LNCaP clone FGC (cell line): Measurements from ENCODE around the gene XPO5.
A peak's percentile ranks its signal among the peaks of the same experiment; 100 is the strongest.

Source experiments
- DNase-seq: peaks from one replicate; pipeline ENCODE4 v3.0.0-alpha.2; 2011; ENCODE audit warnings: low read depth
- H3K4me3 ChIP-seq: 2 replicates; pipeline ENCODE4 v1.5.1; 2011; ENCODE audit warnings: mild to moderate bottlenecking, low read depth, low read length, control low read depth
- TF ChIP-seq, protein P1 (sequence below): IDR thresholded peaks from 2 replicates; pipeline ENCODE4 v1.5.1; 2012; ENCODE audit warnings: mild to moderate bottlenecking; ENCODE audit not compliant: control insufficient read depth, insufficient read depth; ENCODE audit errors: extremely low read depth

The XPO5 gene

DNA sequence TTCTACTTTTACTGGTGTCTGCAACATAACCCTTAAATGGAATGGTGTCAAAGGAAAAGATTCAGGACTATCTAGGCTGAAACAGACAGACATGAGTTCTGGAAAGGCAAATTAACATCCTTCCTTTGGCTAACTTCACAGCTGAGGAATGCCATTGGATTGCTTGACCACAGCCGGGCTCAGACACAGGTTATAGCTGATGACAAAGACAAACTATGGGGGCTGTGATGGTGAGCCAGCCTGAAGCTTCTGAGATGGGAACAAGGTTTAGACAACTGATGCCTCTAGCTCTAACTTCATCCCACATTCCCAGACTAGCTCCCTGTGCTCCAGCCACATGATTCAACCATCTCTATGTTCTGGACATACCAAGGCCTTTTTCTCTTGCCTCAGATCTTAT lies 43.6 kb downstream of the XPO5 start:
- H3K4me3 ChIP-seq: no peak overlapping the region
- DNase-seq: no peak
- TF ChIP-seq, protein P1, sequence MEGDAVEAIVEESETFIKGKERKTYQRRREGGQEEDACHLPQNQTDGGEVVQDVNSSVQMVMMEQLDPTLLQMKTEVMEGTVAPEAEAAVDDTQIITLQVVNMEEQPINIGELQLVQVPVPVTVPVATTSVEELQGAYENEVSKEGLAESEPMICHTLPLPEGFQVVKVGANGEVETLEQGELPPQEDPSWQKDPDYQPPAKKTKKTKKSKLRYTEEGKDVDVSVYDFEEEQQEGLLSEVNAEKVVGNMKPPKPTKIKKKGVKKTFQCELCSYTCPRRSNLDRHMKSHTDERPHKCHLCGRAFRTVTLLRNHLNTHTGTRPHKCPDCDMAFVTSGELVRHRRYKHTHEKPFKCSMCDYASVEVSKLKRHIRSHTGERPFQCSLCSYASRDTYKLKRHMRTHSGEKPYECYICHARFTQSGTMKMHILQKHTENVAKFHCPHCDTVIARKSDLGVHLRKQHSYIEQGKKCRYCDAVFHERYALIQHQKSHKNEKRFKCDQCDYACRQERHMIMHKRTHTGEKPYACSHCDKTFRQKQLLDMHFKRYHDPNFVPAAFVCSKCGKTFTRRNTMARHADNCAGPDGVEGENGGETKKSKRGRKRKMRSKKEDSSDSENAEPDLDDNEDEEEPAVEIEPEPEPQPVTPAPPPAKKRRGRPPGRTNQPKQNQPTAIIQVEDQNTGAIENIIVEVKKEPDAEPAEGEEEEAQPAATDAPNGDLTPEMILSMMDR: no peak

- TF ChIP-seq, protein P1: no peak
- H3K4me3 ChIP-seq: no peak overlapping the region
- peak; percentile 11 for DNase-seq
These were observed 51.3 kb downstream of the XPO5 start for GRCh38 chr6:43524483-43524961.

GRCh38 chr6:43523284-43523683 lies 52.6 kb downstream of the XPO5 start:
- no peak overlapping the region for H3K4me3 ChIP-seq

DNA sequence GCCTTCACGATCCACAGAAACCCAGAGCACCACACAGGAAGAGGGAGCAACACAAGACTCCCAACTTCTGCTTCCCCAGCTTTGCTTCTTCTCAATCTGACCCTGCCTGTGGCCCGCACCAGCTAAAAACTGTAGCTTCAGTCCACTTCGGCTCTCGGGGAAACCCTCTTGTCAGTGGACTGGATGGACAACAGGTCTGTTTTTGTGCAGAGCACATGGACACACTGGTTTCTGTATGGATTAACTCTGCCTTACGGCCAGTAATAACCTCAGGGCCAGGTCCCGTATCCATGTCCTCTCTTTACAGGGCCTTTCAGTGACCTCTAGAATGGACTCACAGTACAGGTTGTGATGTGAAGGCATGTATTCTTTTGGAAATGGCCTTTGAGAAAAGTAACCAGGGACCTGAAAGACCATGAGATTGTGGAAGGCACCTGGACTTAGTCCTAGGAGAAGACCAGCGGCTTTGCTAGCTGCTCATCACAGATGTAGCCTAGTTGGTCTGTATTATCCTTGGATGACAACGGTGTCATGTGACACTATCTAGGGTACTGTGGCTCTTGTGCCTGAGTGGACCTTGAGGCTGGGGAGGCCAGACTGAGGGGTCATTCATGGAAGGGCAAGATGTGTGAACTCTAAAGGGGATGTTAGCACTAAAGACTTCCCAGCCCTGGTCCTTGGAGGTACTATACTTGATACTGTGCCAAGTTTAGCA lies 53.1 kb downstream of the XPO5 start:
- no peak overlapping the region for H3K4me3 ChIP-seq
- no peak for DNase-seq
- TF ChIP-seq, protein P1: no peak

More at GRCh38 chr6:43523284-43523683, 52.6 kb downstream of the XPO5 start:
- TF ChIP-seq, protein P1: no peak
- no peak for DNase-seq

GRCh38 chr6:43521836-43522235 lies 54.0 kb downstream of the XPO5 start:
- TF ChIP-seq, protein P1: no peak
- no peak overlapping the region for H3K4me3 ChIP-seq
- DNase-seq: no peak

DNA sequence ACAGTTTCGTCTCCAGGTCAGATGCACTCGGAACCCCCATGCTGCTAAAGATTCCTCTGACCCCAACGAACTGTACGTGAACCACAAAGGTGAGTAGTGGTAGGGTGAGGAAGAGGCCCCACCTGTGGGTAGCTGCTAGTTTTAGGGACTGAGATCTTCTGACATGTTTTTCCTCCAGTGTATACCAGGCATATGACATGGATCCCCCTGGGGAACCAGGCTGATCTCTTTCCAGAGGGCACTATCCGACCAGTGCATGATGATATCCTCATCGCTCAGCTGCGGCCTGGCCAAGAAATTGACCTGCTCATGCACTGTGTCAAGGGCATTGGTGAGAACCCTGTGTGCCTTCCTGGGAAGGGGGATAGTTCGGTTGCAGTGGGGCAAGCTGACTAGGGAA lies 55.7 kb downstream of the XPO5 start:
- TF ChIP-seq, protein P1: no peak
- H3K4me3 ChIP-seq: no peak overlapping the region
- no peak for DNase-seq
